Measurements from ENCODE around the gene ELMO2. TPM values are rescaled to one million over a fixed set of nuclear protein-coding genes. Genes with fewer than 3 reads are reported as not detected.

The ELMO2 gene
- total RNA-seq, 1 experiment from 2014 or later: 51.6 TPM

- no peaks in the 10 kb centered on the region for H3K27me3 Mint-ChIP-seq (ENCODE audit: unreplicated experiment)
- TF ChIP-seq CTCF (IDR thresholded peaks at IDR 0.05; ENCODE audit: unreplicated experiment): no peak
- H3K9me3 Mint-ChIP-seq (ENCODE audit: low read depth, unreplicated experiment): no peaks in the 10 kb centered on the region
- peaks cover 16% of the 10 kb centered on the region for H3K36me3 Mint-ChIP-seq (ENCODE audit: insufficient read depth, unreplicated experiment)
- H3K4me3 Mint-ChIP-seq (ENCODE audit: low read depth, unreplicated experiment): no peak overlapping the region
- intact Hi-C loops (cut with micrococcal nuclease; ENCODE audit: unreplicated experiment): no loop called here
- no peak for DNase-seq
- H3K4me1 Mint-ChIP-seq (ENCODE audit: low read depth, unreplicated experiment): no peaks in the 10 kb centered on the region
- BruUV-seq (replicated peaks): no TSS peak
- H3K27ac Mint-ChIP-seq (ENCODE audit: unreplicated experiment): no peak overlapping the region
- CTCF ChIA-PET: interaction anchor here (0.6 to 0.9 kb wide), 2 partner anchors 37 to 386 kb away, joined by 3 to 8 read pairs; no protein-coding TSS in a partner anchor
These were observed 30.1 kb downstream of the ELMO2 start for GRCh38 chr20:46376196-46376785.

- no peak for DNase-seq
- Mint-ChIP-seq H3K36me3 (ENCODE audit: insufficient read depth, unreplicated experiment) (peaks cover 16% of the 10 kb centered on the region), H3K27me3 (ENCODE audit: unreplicated experiment) (no peaks in the 10 kb centered on the region), H3K27ac (ENCODE audit: unreplicated experiment) (no peak overlapping the region), H3K9me3 (ENCODE audit: low read depth, unreplicated experiment) (no peaks in the 10 kb centered on the region), H3K4me3 (ENCODE audit: low read depth, unreplicated experiment) (no peak overlapping the region), H3K4me1 (ENCODE audit: low read depth, unreplicated experiment) (no peaks in the 10 kb centered on the region)
- CTCF ChIA-PET: interaction anchor here (0.9 kb wide), 1 partner anchor 36 kb away, joined by 3 read pairs; no protein-coding TSS in a partner anchor
- BruUV-seq (replicated peaks): no TSS peak
- intact Hi-C loops (cut with micrococcal nuclease; ENCODE audit: unreplicated experiment): no loop called here
- TF ChIP-seq CTCF (IDR thresholded peaks at IDR 0.05; ENCODE audit: unreplicated experiment): no peak
These were observed 30.6 kb downstream of the ELMO2 start for GRCh38 chr20:46375771-46376170.

- Mint-ChIP-seq H3K27me3 (ENCODE audit: unreplicated experiment) (no peaks in the 10 kb centered on the region), H3K4me1 (ENCODE audit: low read depth, unreplicated experiment) (no peaks in the 10 kb centered on the region), H3K27ac (ENCODE audit: unreplicated experiment) (no peak overlapping the region), H3K36me3 (ENCODE audit: insufficient read depth, unreplicated experiment) (peaks cover 16% of the 10 kb centered on the region), H3K4me3 (ENCODE audit: low read depth, unreplicated experiment) (no peak overlapping the region), H3K9me3 (ENCODE audit: low read depth, unreplicated experiment) (no peaks in the 10 kb centered on the region)
- CTCF ChIA-PET: interaction anchor here (0.5 to 1.8 kb wide), 2 partner anchors 10 to 517 kb away, joined by 3 to 10 read pairs; partner anchors contain the start of gene ZSWIM3
- intact Hi-C loops (cut with micrococcal nuclease; ENCODE audit: unreplicated experiment): no loop called here
- no peak for DNase-seq
- TF ChIP-seq CTCF (IDR thresholded peaks at IDR 0.05; ENCODE audit: unreplicated experiment): no peak
- no TSS peak for BruUV-seq (replicated peaks)
These were observed 32.0 kb downstream of the ELMO2 start for GRCh38 chr20:46374383-46374782.

- Mint-ChIP-seq H3K9me3 (ENCODE audit: low read depth, unreplicated experiment) (no peaks in the 10 kb centered on the region), H3K4me1 (ENCODE audit: low read depth, unreplicated experiment) (peaks cover 8% of the 10 kb centered on the region), H3K27me3 (ENCODE audit: unreplicated experiment) (no peaks in the 10 kb centered on the region), H3K4me3 (ENCODE audit: low read depth, unreplicated experiment) (no peak overlapping the region), H3K36me3 (ENCODE audit: insufficient read depth, unreplicated experiment) (peaks cover 26% of the 10 kb centered on the region), H3K27ac (ENCODE audit: unreplicated experiment) (no peak overlapping the region)
- BruUV-seq (replicated peaks): no TSS peak
- intact Hi-C loops (cut with micrococcal nuclease; ENCODE audit: unreplicated experiment): no loop called here
- no peak for TF ChIP-seq CTCF (IDR thresholded peaks at IDR 0.05; ENCODE audit: unreplicated experiment)
- DNase-seq: no peak
- CTCF ChIA-PET: no interaction called here
These were observed 34.8 kb downstream of the ELMO2 start for GRCh38 chr20:46371656-46372055.
